ENCODE measurements around the gene NPIPA5.
"Not testable (repeated sequence)": the region's sequence is repeated elsewhere in the genome, so short reads cannot be mapped to it uniquely, and the experiment has no call there.

Gene NPIPA5

GRCh38 chr16:15378194-15378593 lies at the start of gene NPIPA5:
TSS of gene NPIPA5 (minus strand) at chr16:15378294. CDS start at chr16:15378294, 0 bp downstream.
- not testable (repeated sequence) for H3K36me3 ChIP-seq (ENCODE audit: control insufficient read depth in 1 of 2, insufficient read depth in 2 of 2, low read length in 2 of 2); H3K4me3 ChIP-seq (ENCODE audit: low read depth in 1 of 2, low read length in 2 of 2); H3K9me3 ChIP-seq (ENCODE audit: control insufficient read depth in 1 of 2, low read length in 2 of 2); H3K27ac ChIP-seq (ENCODE audit: low read depth, low read length); H3K27me3 ChIP-seq (ENCODE audit: control insufficient read depth in 1 of 2, insufficient read depth in 2 of 2, low read length in 2 of 2); H3K4me1 ChIP-seq (ENCODE audit: control insufficient read depth in 1 of 2, insufficient read depth in 2 of 2, low read length in 2 of 2); H3K9ac ChIP-seq (ENCODE audit: low read depth in 1 of 2, low read length in 2 of 2)

DNA sequence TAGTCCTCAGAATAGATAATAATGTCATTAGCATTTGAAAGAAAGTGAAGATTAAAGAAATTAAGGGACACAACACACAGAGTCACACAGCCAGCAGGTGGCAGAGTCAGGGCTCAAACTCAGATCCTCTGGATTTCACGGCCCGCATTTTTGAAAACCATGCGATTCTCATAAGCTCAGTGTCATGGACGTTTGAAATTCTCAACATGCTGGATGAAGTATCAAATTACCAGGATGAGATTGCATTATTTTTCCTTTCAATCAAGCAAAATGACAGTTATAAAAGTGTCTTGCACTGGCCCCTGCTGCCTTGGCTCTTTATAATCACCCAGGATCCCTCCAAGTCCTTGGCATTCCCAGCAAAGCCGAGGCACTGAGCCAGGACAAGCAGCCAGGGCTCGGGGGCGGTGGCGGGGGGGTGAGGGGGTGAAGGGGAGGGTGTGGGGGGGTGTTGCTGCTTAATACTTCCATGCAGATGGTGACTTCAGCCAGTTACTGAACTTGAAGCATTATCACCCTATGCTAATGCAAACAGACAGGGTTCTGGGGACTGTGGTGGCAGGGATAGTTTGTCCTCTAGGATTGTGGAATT lies 49.6 kb upstream of the NPIPA5 start:
- no peaks in the 10 kb centered on the region for H3K27me3 ChIP-seq (ENCODE audit: control insufficient read depth in 1 of 2, insufficient read depth in 2 of 2, low read length in 2 of 2)
- H3K4me3 ChIP-seq (ENCODE audit: low read depth in 1 of 2, low read length in 2 of 2): no peak overlapping the region
- no peaks in the 10 kb centered on the region for H3K36me3 ChIP-seq (ENCODE audit: control insufficient read depth in 1 of 2, insufficient read depth in 2 of 2, low read length in 2 of 2)
- no peak overlapping the region for H3K27ac ChIP-seq (ENCODE audit: low read depth, low read length)
- no peaks in the 10 kb centered on the region for H3K9me3 ChIP-seq (ENCODE audit: control insufficient read depth in 1 of 2, low read length in 2 of 2)
- no peak overlapping the region for H3K9ac ChIP-seq (ENCODE audit: low read depth in 1 of 2, low read length in 2 of 2)
- no peaks in the 10 kb centered on the region for H3K4me1 ChIP-seq (ENCODE audit: control insufficient read depth in 1 of 2, insufficient read depth in 2 of 2, low read length in 2 of 2)

DNA sequence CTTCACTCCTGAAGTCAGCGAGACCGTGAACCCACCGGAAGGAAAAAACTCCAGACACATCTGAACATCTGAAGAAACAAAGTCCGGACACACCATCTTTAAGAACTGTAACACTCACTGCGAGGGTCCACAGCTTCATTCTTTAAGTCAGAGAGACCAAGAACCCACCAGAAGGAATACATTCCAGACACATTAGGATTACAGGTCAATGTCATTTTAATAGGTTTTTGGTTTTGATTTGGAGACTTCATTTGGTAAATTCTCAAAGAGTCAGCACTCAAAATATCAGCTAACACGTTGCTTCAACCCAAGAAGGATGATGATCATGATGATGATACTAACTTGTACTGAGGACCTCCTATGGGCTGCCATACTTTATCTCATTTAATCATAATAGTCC lies 48.7 kb upstream of the NPIPA5 start:
- no peaks in the 10 kb centered on the region for H3K27me3 ChIP-seq (ENCODE audit: control insufficient read depth in 1 of 2, insufficient read depth in 2 of 2, low read length in 2 of 2)
- no peaks in the 10 kb centered on the region for H3K36me3 ChIP-seq (ENCODE audit: control insufficient read depth in 1 of 2, insufficient read depth in 2 of 2, low read length in 2 of 2)
- H3K4me3 ChIP-seq (ENCODE audit: low read depth in 1 of 2, low read length in 2 of 2): no peak overlapping the region
- H3K9me3 ChIP-seq (ENCODE audit: control insufficient read depth in 1 of 2, low read length in 2 of 2): no peaks in the 10 kb centered on the region
- no peak overlapping the region for H3K27ac ChIP-seq (ENCODE audit: low read depth, low read length)
- H3K9ac ChIP-seq (ENCODE audit: low read depth in 1 of 2, low read length in 2 of 2): no peak overlapping the region
- H3K4me1 ChIP-seq (ENCODE audit: control insufficient read depth in 1 of 2, insufficient read depth in 2 of 2, low read length in 2 of 2): peaks cover 0 to 5% of the 10 kb centered on the region in 2 donors

DNA sequence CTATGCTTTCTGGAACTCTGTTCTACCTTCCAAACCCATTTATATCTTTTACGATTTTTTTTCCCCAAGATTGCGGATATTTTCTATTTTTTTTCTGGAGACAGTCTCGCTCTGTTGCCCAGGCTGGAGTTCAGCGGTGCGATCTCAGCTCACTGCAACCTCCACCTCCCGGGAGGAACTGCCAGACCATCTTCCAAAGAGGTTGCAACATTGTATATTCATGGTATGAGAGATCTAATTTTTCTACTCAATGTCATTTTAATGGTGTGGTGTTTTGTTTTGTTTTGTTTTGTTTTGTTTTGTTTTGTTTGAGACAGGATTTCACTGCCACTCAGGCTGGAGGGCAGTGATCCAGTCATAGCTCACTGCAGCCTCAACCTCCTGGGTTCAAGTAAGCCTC lies 47.8 kb upstream of the NPIPA5 start:
- H3K9me3 ChIP-seq (ENCODE audit: control insufficient read depth in 1 of 2, low read length in 2 of 2): no peaks in the 10 kb centered on the region
- H3K9ac ChIP-seq (ENCODE audit: low read depth in 1 of 2, low read length in 2 of 2): no peak overlapping the region
- no peak overlapping the region for H3K4me3 ChIP-seq (ENCODE audit: low read depth in 1 of 2, low read length in 2 of 2)
- no peaks in the 10 kb centered on the region for H3K27me3 ChIP-seq (ENCODE audit: control insufficient read depth in 1 of 2, insufficient read depth in 2 of 2, low read length in 2 of 2)
- H3K4me1 ChIP-seq (ENCODE audit: control insufficient read depth in 1 of 2, insufficient read depth in 2 of 2, low read length in 2 of 2): peaks cover 0 to 5% of the 10 kb centered on the region in 2 donors
- no peaks in the 10 kb centered on the region for H3K36me3 ChIP-seq (ENCODE audit: control insufficient read depth in 1 of 2, insufficient read depth in 2 of 2, low read length in 2 of 2)
- no peak overlapping the region for H3K27ac ChIP-seq (ENCODE audit: low read depth, low read length)

DNA sequence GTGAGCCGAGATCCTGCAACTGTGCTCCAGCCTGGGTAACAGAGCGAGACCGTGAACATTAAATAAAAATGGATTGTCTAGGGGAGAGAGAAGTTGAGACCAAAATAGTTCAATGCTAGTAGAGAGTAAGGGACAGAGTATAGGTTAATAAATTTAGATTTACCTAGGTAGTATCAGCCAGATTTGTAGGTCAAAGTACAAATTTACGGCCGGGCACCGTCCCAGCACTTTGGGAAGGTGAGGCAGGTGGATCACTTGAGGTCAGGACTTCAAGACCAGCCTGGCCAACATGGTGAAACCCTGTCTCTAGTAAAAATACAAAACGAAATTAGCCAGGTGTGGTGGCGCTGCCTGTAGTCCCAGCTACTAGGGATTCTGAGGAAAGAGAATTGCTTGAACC lies 44.1 kb upstream of the NPIPA5 start:
- Histone ChIP-seq H3K27ac (ENCODE audit: low read depth, low read length) (no peak overlapping the region), H3K9me3 (ENCODE audit: control insufficient read depth in 1 of 2, low read length in 2 of 2) (no peaks in the 10 kb centered on the region), H3K27me3 (ENCODE audit: control insufficient read depth in 1 of 2, insufficient read depth in 2 of 2, low read length in 2 of 2) (no peaks in the 10 kb centered on the region), H3K4me3 (ENCODE audit: low read depth in 1 of 2, low read length in 2 of 2) (no peak overlapping the region), H3K4me1 (ENCODE audit: control insufficient read depth in 1 of 2, insufficient read depth in 2 of 2, low read length in 2 of 2) (peaks cover 0 to 5% of the 10 kb centered on the region in 2 donors), H3K36me3 (ENCODE audit: control insufficient read depth in 1 of 2, insufficient read depth in 2 of 2, low read length in 2 of 2) (no peaks in the 10 kb centered on the region), H3K9ac (ENCODE audit: low read depth in 1 of 2, low read length in 2 of 2) (no peak overlapping the region)

DNA sequence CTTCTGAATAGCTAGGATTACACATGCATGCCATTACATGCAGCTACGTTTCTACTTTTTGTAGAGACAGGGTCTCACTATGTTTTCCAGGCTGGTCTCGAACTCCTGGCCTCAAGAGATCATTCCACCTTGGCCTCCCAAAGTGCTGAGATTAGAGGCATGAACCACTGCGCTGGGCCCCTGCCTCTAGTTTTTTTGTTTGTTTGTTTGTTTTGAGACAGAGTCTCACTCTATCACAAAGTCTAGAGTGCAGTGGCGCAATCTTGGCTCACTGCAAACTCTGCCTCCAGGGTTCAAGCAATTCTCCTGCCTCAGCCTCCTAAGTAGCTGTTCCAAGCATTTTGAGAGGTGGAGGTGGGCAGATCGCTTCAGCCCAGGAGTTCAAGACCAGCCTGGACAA lies 43.6 kb upstream of the NPIPA5 start:
- not testable (repeated sequence) for H3K9me3 ChIP-seq (ENCODE audit: control insufficient read depth in 1 of 2, low read length in 2 of 2); H3K27me3 ChIP-seq (ENCODE audit: control insufficient read depth in 1 of 2, insufficient read depth in 2 of 2, low read length in 2 of 2); H3K4me1 ChIP-seq (ENCODE audit: control insufficient read depth in 1 of 2, insufficient read depth in 2 of 2, low read length in 2 of 2); H3K4me3 ChIP-seq (ENCODE audit: low read depth in 1 of 2, low read length in 2 of 2); H3K9ac ChIP-seq (ENCODE audit: low read depth in 1 of 2, low read length in 2 of 2); H3K36me3 ChIP-seq (ENCODE audit: control insufficient read depth in 1 of 2, insufficient read depth in 2 of 2, low read length in 2 of 2); H3K27ac ChIP-seq (ENCODE audit: low read depth, low read length)

DNA sequence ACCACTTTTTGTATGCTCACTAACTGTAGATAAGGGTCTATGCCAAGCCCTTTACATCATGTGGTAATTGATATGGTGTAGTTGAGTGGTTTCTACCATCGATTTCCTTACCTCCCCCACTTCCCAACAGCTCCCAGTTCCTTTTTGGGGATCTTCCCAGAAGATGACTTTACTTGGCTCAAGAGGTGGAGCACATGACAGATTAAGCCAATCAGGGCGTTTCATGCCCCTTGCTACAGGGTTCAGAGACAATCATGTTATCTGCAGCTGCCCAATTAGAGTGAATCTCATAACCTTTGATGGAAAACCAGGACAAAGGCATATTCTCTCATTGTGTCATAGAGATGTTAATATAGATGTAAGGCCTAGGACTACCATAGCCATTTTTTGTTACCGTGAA lies 40.1 kb upstream of the NPIPA5 start:
- no peaks in the 10 kb centered on the region for H3K36me3 ChIP-seq (ENCODE audit: control insufficient read depth in 1 of 2, insufficient read depth in 2 of 2, low read length in 2 of 2)
- H3K27ac ChIP-seq (ENCODE audit: low read depth, low read length): no peak overlapping the region
- peaks cover 0 to 5% of the 10 kb centered on the region in 2 donors for H3K4me1 ChIP-seq (ENCODE audit: control insufficient read depth in 1 of 2, insufficient read depth in 2 of 2, low read length in 2 of 2)
- H3K9ac ChIP-seq (ENCODE audit: low read depth in 1 of 2, low read length in 2 of 2): no peak overlapping the region
- no peaks in the 10 kb centered on the region for H3K9me3 ChIP-seq (ENCODE audit: control insufficient read depth in 1 of 2, low read length in 2 of 2)
- no peaks in the 10 kb centered on the region for H3K27me3 ChIP-seq (ENCODE audit: control insufficient read depth in 1 of 2, insufficient read depth in 2 of 2, low read length in 2 of 2)
- H3K4me3 ChIP-seq (ENCODE audit: low read depth in 1 of 2, low read length in 2 of 2): no peak overlapping the region

GRCh38 chr16:15417197-15417596 lies 39.1 kb upstream of the NPIPA5 start:
- H3K36me3 ChIP-seq (ENCODE audit: control insufficient read depth in 1 of 2, insufficient read depth in 2 of 2, low read length in 2 of 2): no peaks in the 10 kb centered on the region
- H3K27me3 ChIP-seq (ENCODE audit: control insufficient read depth in 1 of 2, insufficient read depth in 2 of 2, low read length in 2 of 2): no peaks in the 10 kb centered on the region
- H3K9ac ChIP-seq (ENCODE audit: low read depth in 1 of 2, low read length in 2 of 2): no peak overlapping the region
- no peaks in the 10 kb centered on the region for H3K9me3 ChIP-seq (ENCODE audit: control insufficient read depth in 1 of 2, low read length in 2 of 2)
- H3K4me1 ChIP-seq (ENCODE audit: control insufficient read depth in 1 of 2, insufficient read depth in 2 of 2, low read length in 2 of 2): peaks cover 0 to 2% of the 10 kb centered on the region in 2 donors
- H3K27ac ChIP-seq (ENCODE audit: low read depth, low read length): no peak overlapping the region
- H3K4me3 ChIP-seq (ENCODE audit: low read depth in 1 of 2, low read length in 2 of 2): no peak overlapping the region

DNA sequence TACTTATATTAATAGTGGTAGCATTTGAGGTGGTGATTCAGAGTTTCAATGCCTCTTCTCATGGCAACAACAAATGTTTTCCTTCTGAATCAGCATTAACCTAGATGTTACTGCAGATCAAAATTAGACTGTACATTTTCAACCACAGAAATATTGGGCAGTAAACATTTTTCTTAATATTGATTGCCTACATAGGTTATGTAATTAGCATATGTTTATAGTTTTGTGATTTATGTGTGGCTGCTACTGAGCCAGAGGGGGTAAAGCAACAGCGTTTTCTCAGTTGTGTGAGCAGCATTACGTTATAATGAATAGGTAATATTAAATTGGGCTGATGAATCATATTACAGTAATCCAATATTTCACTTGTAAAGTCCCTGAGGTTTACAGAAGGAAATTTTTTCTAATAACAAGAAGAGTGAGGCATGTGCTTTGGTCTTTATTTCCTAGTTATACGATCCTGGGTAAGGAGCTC lies 37.5 kb upstream of the NPIPA5 start:
- no peaks in the 10 kb centered on the region for H3K9me3 ChIP-seq (ENCODE audit: control insufficient read depth in 1 of 2, low read length in 2 of 2)
- H3K4me1 ChIP-seq (ENCODE audit: control insufficient read depth in 1 of 2, insufficient read depth in 2 of 2, low read length in 2 of 2): no peaks in the 10 kb centered on the region
- no peak overlapping the region for H3K27ac ChIP-seq (ENCODE audit: low read depth, low read length)
- no peak overlapping the region for H3K4me3 ChIP-seq (ENCODE audit: low read depth in 1 of 2, low read length in 2 of 2)
- no peaks in the 10 kb centered on the region for H3K36me3 ChIP-seq (ENCODE audit: control insufficient read depth in 1 of 2, insufficient read depth in 2 of 2, low read length in 2 of 2)
- H3K9ac ChIP-seq (ENCODE audit: low read depth in 1 of 2, low read length in 2 of 2): no peak overlapping the region
- no peaks in the 10 kb centered on the region for H3K27me3 ChIP-seq (ENCODE audit: control insufficient read depth in 1 of 2, insufficient read depth in 2 of 2, low read length in 2 of 2)

- not testable (repeated sequence) for H3K4me3 ChIP-seq (ENCODE audit: low read depth in 1 of 2, low read length in 2 of 2); H3K9ac ChIP-seq (ENCODE audit: low read depth in 1 of 2, low read length in 2 of 2); H3K36me3 ChIP-seq (ENCODE audit: control insufficient read depth in 1 of 2, insufficient read depth in 2 of 2, low read length in 2 of 2); H3K27ac ChIP-seq (ENCODE audit: low read depth, low read length); H3K4me1 ChIP-seq (ENCODE audit: control insufficient read depth in 1 of 2, insufficient read depth in 2 of 2, low read length in 2 of 2); H3K9me3 ChIP-seq (ENCODE audit: control insufficient read depth in 1 of 2, low read length in 2 of 2); H3K27me3 ChIP-seq (ENCODE audit: control insufficient read depth in 1 of 2, insufficient read depth in 2 of 2, low read length in 2 of 2)
Observed at GRCh38 chr16:15409476-15409875, 31.4 kb upstream of the NPIPA5 start.

DNA sequence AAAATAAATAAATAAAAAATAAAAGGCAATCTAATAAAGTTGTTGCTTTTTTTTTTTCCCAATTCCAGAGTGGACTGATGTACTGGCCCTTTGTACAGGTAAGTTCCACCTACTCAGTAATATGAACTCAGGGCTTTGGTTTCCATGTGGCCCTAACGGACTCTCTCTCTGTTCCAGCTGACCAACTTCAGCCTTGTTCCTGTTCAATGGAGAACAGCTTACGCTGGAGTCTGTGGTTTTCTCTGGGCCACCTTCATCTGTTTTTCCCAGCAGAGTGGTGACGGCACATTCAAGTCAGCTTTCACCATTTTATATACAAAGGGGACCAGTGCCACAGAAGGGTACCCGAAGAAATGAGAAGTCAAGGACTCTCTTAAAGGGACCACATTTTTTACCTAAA lies 29.7 kb upstream of the NPIPA5 start:
- not testable (repeated sequence) for H3K27me3 ChIP-seq (ENCODE audit: control insufficient read depth in 1 of 2, insufficient read depth in 2 of 2, low read length in 2 of 2); H3K27ac ChIP-seq (ENCODE audit: low read depth, low read length); H3K4me3 ChIP-seq (ENCODE audit: low read depth in 1 of 2, low read length in 2 of 2); H3K36me3 ChIP-seq (ENCODE audit: control insufficient read depth in 1 of 2, insufficient read depth in 2 of 2, low read length in 2 of 2); H3K9ac ChIP-seq (ENCODE audit: low read depth in 1 of 2, low read length in 2 of 2); H3K4me1 ChIP-seq (ENCODE audit: control insufficient read depth in 1 of 2, insufficient read depth in 2 of 2, low read length in 2 of 2); H3K9me3 ChIP-seq (ENCODE audit: control insufficient read depth in 1 of 2, low read length in 2 of 2)

Data from duodenal mucosa (tissue), 2 donors.